Activated naive CD4-positive, alpha-beta T cell treated with anti-CD3 and anti-CD28 coated beads, Interleukin-2, amount 10 ng/mL, durations not matched to agents 7 days and 5 days (primary cell): ENCODE results near the gene PTPRD.
"Not testable (repeated sequence)": the region's sequence is repeated elsewhere in the genome, so short reads cannot be mapped to it uniquely, and the experiment has no call there.

ENCODE experiments used
- CTCF ChIA-PET: fragments of 350-600 bp; sonication (Branson Sonifier 250); formaldehyde crosslinking; loops from one replicate; lab custom pipeline; 2021; ENCODE audit warnings: antibody characterized with exemption; lab: Charles Lee
- DNase-seq: peaks from one replicate; pipeline ENCODE4 v3.0.0-alpha.2; 2020
- H3K27ac Mint-ChIP-seq: one replicate; pipeline ENCODE4 v1.8.0; 2021; ENCODE audit warnings: mild to moderate bottlenecking, moderate library complexity, mixed read lengths
- H3K27me3 Mint-ChIP-seq: one replicate; pipeline ENCODE4 v1.8.0; 2021; ENCODE audit warnings: mild to moderate bottlenecking, mixed read lengths
- H3K36me3 Mint-ChIP-seq: one replicate; pipeline ENCODE4 v1.8.0; 2021; ENCODE audit warnings: mixed read lengths
- H3K4me1 Mint-ChIP-seq: one replicate; pipeline ENCODE4 v1.8.0; 2021; ENCODE audit warnings: mixed read lengths
- H3K4me3 Mint-ChIP-seq: one replicate; pipeline ENCODE4 v1.8.0; 2021; ENCODE audit warnings: mild to moderate bottlenecking, moderate library complexity, mixed read lengths
- H3K9me3 Mint-ChIP-seq: one replicate; pipeline ENCODE4 v1.8.0; 2021; ENCODE audit warnings: mixed read lengths

PTPRD gene

GRCh38 chr9:8703904-8704303 is 1908.9 kb downstream of the PTPRD start:
- H3K27me3 Mint-ChIP-seq, result no peaks in the 10 kb centered on the region
- no peak overlapping the region for H3K27ac Mint-ChIP-seq
- DNase-seq, result no peak
- H3K4me3 Mint-ChIP-seq, result no peak overlapping the region
- H3K4me1 Mint-ChIP-seq, result no peaks in the 10 kb centered on the region
- H3K36me3 Mint-ChIP-seq, result no peaks in the 10 kb centered on the region
- H3K9me3 Mint-ChIP-seq, result no peaks in the 10 kb centered on the region
- CTCF ChIA-PET, result no interaction called here

- DNase-seq, result no peak
- H3K4me3 Mint-ChIP-seq, result no peak overlapping the region
- CTCF ChIA-PET, result interaction anchor here (0.8 kb wide), 1 partner anchor 1098 kb away, joined by 3 read pairs; no protein-coding TSS in a partner anchor
- H3K4me1 Mint-ChIP-seq, result no peaks in the 10 kb centered on the region
- H3K27me3 Mint-ChIP-seq, result no peaks in the 10 kb centered on the region
- no peak overlapping the region for H3K27ac Mint-ChIP-seq
- no peaks in the 10 kb centered on the region for H3K9me3 Mint-ChIP-seq
- H3K36me3 Mint-ChIP-seq, result no peaks in the 10 kb centered on the region
Measured at GRCh38 chr9:8701904-8702303, 1910.9 kb downstream of the PTPRD start.

- H3K4me1 Mint-ChIP-seq, H3K36me3 Mint-ChIP-seq, H3K4me3 Mint-ChIP-seq, H3K27me3 Mint-ChIP-seq, DNase-seq, H3K27ac Mint-ChIP-seq, H3K9me3 Mint-ChIP-seq, CTCF ChIA-PET: not testable (repeated sequence)
Measured at GRCh38 chr9:8697565-8697964, 1915.2 kb downstream of the PTPRD start.

- no peaks in the 10 kb centered on the region for H3K4me1 Mint-ChIP-seq
- no peak for DNase-seq
- H3K36me3 Mint-ChIP-seq, result no peaks in the 10 kb centered on the region
- no peak overlapping the region for H3K4me3 Mint-ChIP-seq
- no peaks in the 10 kb centered on the region for H3K9me3 Mint-ChIP-seq
- CTCF ChIA-PET, result no interaction called here
- H3K27ac Mint-ChIP-seq, result no peak overlapping the region
- H3K27me3 Mint-ChIP-seq, result no peaks in the 10 kb centered on the region
Measured at GRCh38 chr9:8696516-8696915, 1916.3 kb downstream of the PTPRD start.

- Mint-ChIP-seq H3K27ac (no peak overlapping the region), H3K9me3 (no peaks in the 10 kb centered on the region), H3K4me3 (no peak overlapping the region), H3K4me1 (no peaks in the 10 kb centered on the region), H3K27me3 (no peaks in the 10 kb centered on the region), H3K36me3 (no peaks in the 10 kb centered on the region)
- DNase-seq, result no peak
- CTCF ChIA-PET, result no interaction called here
Measured at GRCh38 chr9:8694983-8695588, 1917.7 kb downstream of the PTPRD start.

GRCh38 chr9:8693464-8693863 is 1919.3 kb downstream of the PTPRD start:
- Mint-ChIP-seq H3K4me3 (no peak overlapping the region), H3K4me1 (no peaks in the 10 kb centered on the region)
- CTCF ChIA-PET, result no interaction called here

GRCh38 chr9:8686516-8686915 is 1926.3 kb downstream of the PTPRD start:
- DNase-seq, result no peak
- Mint-ChIP-seq H3K9me3 (no peaks in the 10 kb centered on the region), H3K4me3 (no peak overlapping the region), H3K4me1 (no peaks in the 10 kb centered on the region), H3K36me3 (no peaks in the 10 kb centered on the region), H3K27ac (no peak overlapping the region), H3K27me3 (no peaks in the 10 kb centered on the region)
- CTCF ChIA-PET, result no interaction called here

More at GRCh38 chr9:8693464-8693863, 1919.3 kb downstream of the PTPRD start:
- H3K27me3 Mint-ChIP-seq, result no peaks in the 10 kb centered on the region
- no peak overlapping the region for H3K27ac Mint-ChIP-seq
- no peaks in the 10 kb centered on the region for H3K9me3 Mint-ChIP-seq
- no peak for DNase-seq
- no peaks in the 10 kb centered on the region for H3K36me3 Mint-ChIP-seq

GRCh38 chr9:8685825-8686224 is 1927.0 kb downstream of the PTPRD start:
- no peaks in the 10 kb centered on the region for H3K36me3 Mint-ChIP-seq
- H3K4me3 Mint-ChIP-seq, result no peak overlapping the region
- no peaks in the 10 kb centered on the region for H3K9me3 Mint-ChIP-seq
- CTCF ChIA-PET, result no interaction called here
- no peak overlapping the region for H3K27ac Mint-ChIP-seq
- H3K4me1 Mint-ChIP-seq, result no peaks in the 10 kb centered on the region
- no peak for DNase-seq
- no peaks in the 10 kb centered on the region for H3K27me3 Mint-ChIP-seq

- Mint-ChIP-seq H3K36me3 (no peaks in the 10 kb centered on the region), H3K27ac (no peak overlapping the region), H3K4me3 (no peak overlapping the region), H3K4me1 (no peaks in the 10 kb centered on the region), H3K27me3 (no peaks in the 10 kb centered on the region), H3K9me3 (no peaks in the 10 kb centered on the region)
- no peak for DNase-seq
- CTCF ChIA-PET, result interaction anchor here (0.6 kb wide), 1 partner anchor 368 kb away, joined by 3 read pairs; no protein-coding TSS in a partner anchor
Measured at GRCh38 chr9:8684978-8685708, 1927.7 kb downstream of the PTPRD start.

- CTCF ChIA-PET, result no interaction called here
- DNase-seq, result no peak
- H3K27me3 Mint-ChIP-seq, result no peaks in the 10 kb centered on the region
- H3K27ac Mint-ChIP-seq, result no peak overlapping the region
- H3K4me1 Mint-ChIP-seq, result no peaks in the 10 kb centered on the region
- no peaks in the 10 kb centered on the region for H3K9me3 Mint-ChIP-seq
- H3K4me3 Mint-ChIP-seq, result no peak overlapping the region
- no peaks in the 10 kb centered on the region for H3K36me3 Mint-ChIP-seq
Measured at GRCh38 chr9:8683496-8683895, 1929.3 kb downstream of the PTPRD start.

- Mint-ChIP-seq H3K4me3 (no peak overlapping the region), H3K9me3 (no peaks in the 10 kb centered on the region), H3K27me3 (no peaks in the 10 kb centered on the region), H3K36me3 (no peaks in the 10 kb centered on the region), H3K27ac (no peak overlapping the region), H3K4me1 (no peaks in the 10 kb centered on the region)
- CTCF ChIA-PET, result no interaction called here
- DNase-seq, result no peak
Measured at GRCh38 chr9:8680658-8681057, 1932.1 kb downstream of the PTPRD start.

GRCh38 chr9:8680157-8680556 is 1932.6 kb downstream of the PTPRD start:
- Mint-ChIP-seq H3K9me3 (no peaks in the 10 kb centered on the region), H3K27ac (no peak overlapping the region), H3K36me3 (no peaks in the 10 kb centered on the region), H3K4me1 (no peaks in the 10 kb centered on the region), H3K27me3 (no peaks in the 10 kb centered on the region), H3K4me3 (no peak overlapping the region)
- no peak for DNase-seq
- CTCF ChIA-PET, result no interaction called here

GRCh38 chr9:8679371-8679822 is 1933.4 kb downstream of the PTPRD start:
- DNase-seq, result no peak
- no peak overlapping the region for H3K27ac Mint-ChIP-seq
- no peaks in the 10 kb centered on the region for H3K9me3 Mint-ChIP-seq
- no peaks in the 10 kb centered on the region for H3K4me1 Mint-ChIP-seq
- no peaks in the 10 kb centered on the region for H3K36me3 Mint-ChIP-seq
- CTCF ChIA-PET, result no interaction called here
- H3K27me3 Mint-ChIP-seq, result no peaks in the 10 kb centered on the region
- H3K4me3 Mint-ChIP-seq, result no peak overlapping the region

- CTCF ChIA-PET, result no interaction called here
Measured at GRCh38 chr9:8677741-8678140, 1935.1 kb downstream of the PTPRD start.

GRCh38 chr9:8674536-8674935 is 1938.3 kb downstream of the PTPRD start:
- Mint-ChIP-seq H3K36me3 (no peaks in the 10 kb centered on the region), H3K4me1 (no peaks in the 10 kb centered on the region), H3K27me3 (no peaks in the 10 kb centered on the region), H3K27ac (no peak overlapping the region), H3K9me3 (no peaks in the 10 kb centered on the region), H3K4me3 (no peak overlapping the region)
- no peak for DNase-seq
- CTCF ChIA-PET, result no interaction called here

More at GRCh38 chr9:8677741-8678140, 1935.1 kb downstream of the PTPRD start:
- no peaks in the 10 kb centered on the region for H3K27me3 Mint-ChIP-seq
- no peaks in the 10 kb centered on the region for H3K36me3 Mint-ChIP-seq
- no peaks in the 10 kb centered on the region for H3K4me1 Mint-ChIP-seq
- no peaks in the 10 kb centered on the region for H3K9me3 Mint-ChIP-seq
- H3K27ac Mint-ChIP-seq, result no peak overlapping the region
- DNase-seq, result no peak
- no peak overlapping the region for H3K4me3 Mint-ChIP-seq
